Hematopoietic multipotent progenitor cell treated with erythropoietin and hydrocortisone succinate and interleukin-3 and kit ligand, for 8 days (in vitro differentiated cells): ENCODE data around the gene LY9.
"Not testable (repeated sequence)": the region's sequence is repeated elsewhere in the genome, so short reads cannot be mapped to it uniquely, and the experiment has no call there.

Experiments used
- DNase-seq: peaks from one replicate; pipeline ENCODE4 v3.0.0-alpha.2; 2015

Gene LY9

GRCh38 chr1:160867651-160868050 lies 71.7 kb downstream of the LY9 start:
- DNase-seq, result not testable (repeated sequence)

GRCh38 chr1:160868141-160868540 lies 72.2 kb downstream of the LY9 start:
- DNase-seq, result no peak

- DNase-seq, result no peak
These were observed 79.0 kb downstream of the LY9 start for GRCh38 chr1:160874935-160875334.

GRCh38 chr1:160875591-160875990 lies 79.6 kb downstream of the LY9 start:
- not testable (repeated sequence) for DNase-seq

GRCh38 chr1:160876311-160876710 lies 80.3 kb downstream of the LY9 start:
- no peak for DNase-seq

- peak; percentile 62 for DNase-seq
These were observed 81.2 kb downstream of the LY9 start for GRCh38 chr1:160877221-160877620.
